CD14-positive monocyte (primary cell): ENCODE results near the gene DGKI. TPM values are rescaled to one million over a fixed set of nuclear protein-coding genes. Genes with fewer than 3 reads are reported as not detected.

ENCODE experiments used
- DNase-seq, 3 donors: peaks; one replicate each; pipeline ENCODE4 v3.0.0-alpha.2; 2011 to 2022
- H2AFZ ChIP-seq: 2 replicates; pipeline ENCODE4 v1.6.0; 2012; ENCODE audit warnings: mild to moderate bottlenecking, low read depth, low read length, inconsistent platforms; ENCODE audit not compliant: insufficient read depth, poor library complexity, severe bottlenecking
- H3K27ac ChIP-seq, 2 donors: 1 replicate in 1 of 2; 2 replicates in 1 of 2; pipeline ENCODE4 v1.5.1; 2012 to 2013; ENCODE audit warnings: low read length in 2 of 2, control low read depth in 1 of 2, inconsistent platforms in 1 of 2, low read depth in 1 of 2, mild to moderate bottlenecking in 1 of 2
- H3K27me3 ChIP-seq, 2 donors: one replicate each; pipeline versions ENCODE4 v1.6.0 to v1.6.1; 2011 to 2013; ENCODE audit warnings: low read length in 2 of 2; ENCODE audit not compliant: control insufficient read depth in 2 of 2, insufficient read depth in 2 of 2
- H3K36me3 ChIP-seq, 2 donors: replicated peaks in 1 of 2; 1 replicate in 1 of 2; 2 replicates in 1 of 2; pipeline versions ENCODE4 v1.5.1 to v1.6.1; 2012 to 2013; ENCODE audit warnings: low read length in 2 of 2, control low read depth in 1 of 2, inconsistent platforms in 1 of 2, mild to moderate bottlenecking in 1 of 2; ENCODE audit not compliant: insufficient read depth in 2 of 2, control insufficient read depth in 1 of 2
- H3K4me1 ChIP-seq, 2 donors: 1 replicate in 1 of 2; 2 replicates in 1 of 2; pipeline versions ENCODE4 v1.5.1 to v1.6.1; 2012 to 2013; ENCODE audit warnings: low read length in 2 of 2, control low read depth in 1 of 2, inconsistent platforms in 1 of 2, mild to moderate bottlenecking in 1 of 2, moderate library complexity in 1 of 2; ENCODE audit not compliant: insufficient read depth in 2 of 2, control insufficient read depth in 1 of 2
- H3K4me2 ChIP-seq: replicated peaks from 2 replicates; pipeline ENCODE3; 2012; ENCODE audit warnings: low read length, moderate library complexity, mild to moderate bottlenecking; ENCODE audit not compliant: poor library complexity, severe bottlenecking; ENCODE audit errors: extremely low read depth
- H3K4me3 ChIP-seq, 3 experiments: fragments of 200-600 bp in 1 of 3; sonication (generic) in 1 of 3; replicated peaks in 1 of 3; 1 replicate in 2 of 3; 2 replicates in 1 of 3; pipeline ENCODE4 v1.5.1; 2011 to 2013; ENCODE audit warnings: low read length in 3 of 3, mild to moderate bottlenecking in 3 of 3, control low read depth in 2 of 3, low read depth in 2 of 3, inconsistent platforms in 1 of 3, moderate library complexity in 1 of 3
- H3K79me2 ChIP-seq: 2 replicates; pipeline ENCODE4 v1.6.0; 2012; ENCODE audit warnings: mild to moderate bottlenecking, control low read depth, inconsistent platforms, low read length, moderate library complexity; ENCODE audit not compliant: insufficient read depth
- H3K9ac ChIP-seq: 2 replicates; pipeline ENCODE4 v1.6.0; 2017; ENCODE audit warnings: low read length, mild to moderate bottlenecking; ENCODE audit not compliant: insufficient read depth, poor library complexity, severe bottlenecking
- H3K9me3 ChIP-seq, 2 donors: replicated peaks in 1 of 2; 1 replicate in 1 of 2; 2 replicates in 1 of 2; pipeline versions ENCODE4 v1.5.1 to v1.6.1; 2012 to 2013; ENCODE audit warnings: low read length in 2 of 2, control low read depth in 1 of 2; ENCODE audit not compliant: control insufficient read depth in 1 of 2, insufficient read depth in 1 of 2
- H4K20me1 ChIP-seq: 2 replicates; pipeline ENCODE4 v1.6.0; 2012; ENCODE audit warnings: mild to moderate bottlenecking, low read length, control low read depth, moderate library complexity; ENCODE audit not compliant: insufficient read depth
- H3K27ac Mint-ChIP-seq, 7 donors: one replicate each; pipeline ENCODE4 v1.8.0; 2020; ENCODE audit warnings: mild to moderate bottlenecking in 7 of 7, mixed read lengths in 7 of 7, moderate library complexity in 6 of 7, inconsistent platforms in 2 of 7
- H3K27me3 Mint-ChIP-seq, 3 donors: one replicate each; pipeline ENCODE4 v1.8.0; 2021 to 2022; ENCODE audit warnings: low read depth in 3 of 3, mild to moderate bottlenecking in 3 of 3, mixed read lengths in 3 of 3, moderate library complexity in 3 of 3, inconsistent platforms in 1 of 3
- H3K36me3 Mint-ChIP-seq, 2 donors: one replicate each; pipeline ENCODE4 v1.8.0; 2020; ENCODE audit warnings: mixed read lengths in 2 of 2, inconsistent platforms in 1 of 2, mild to moderate bottlenecking in 1 of 2
- H3K4me1 Mint-ChIP-seq: one replicate; pipeline ENCODE4 v1.8.0; 2020; ENCODE audit warnings: mild to moderate bottlenecking, mixed read lengths
- H3K4me3 Mint-ChIP-seq, 2 donors: one replicate each; pipeline ENCODE4 v1.8.0; 2020; ENCODE audit warnings: mild to moderate bottlenecking in 2 of 2, mixed read lengths in 2 of 2, moderate library complexity in 1 of 2
- H3K9me3 Mint-ChIP-seq, 7 donors: one replicate each; pipeline ENCODE4 v1.8.0; 2020 to 2022; ENCODE audit warnings: mixed read lengths in 7 of 7, mild to moderate bottlenecking in 6 of 7, moderate library complexity in 6 of 7, inconsistent platforms in 2 of 7
- CTCF ChIP-seq: fragments of 200-600 bp; IDR thresholded peaks from one replicate; pipeline ENCODE4 v1.8.0; 2022; ENCODE audit warnings: antibody characterized with exemption, mild to moderate bottlenecking
- WGBS: methylation state at CpG from one replicate; pipeline ENCODE4 v1.1.5; 2013; ENCODE audit warnings: missing lambda C conversion rate; ENCODE audit not compliant: insufficient coverage; 5-methylcytosine and 5-hydroxymethylcytosine counted together
- intact Hi-C, 2 donors: fragments of 100-400 bp; cut with micrococcal nuclease; formaldehyde crosslinking; loops; one replicate each; pipeline versions ENCODE4 v1.15.0 to v1.15.1; 2023
- polyA plus RNA-seq, 3 donors: library from polyadenylated mRNA; depleted of rRNA in 1 of 3; unstranded in 2 of 3; stranded (reverse) in 1 of 3; fragments of 300-500 nt in 2 of 3; fragments of >200 nt in 1 of 3; fragmentation: Illumina TruSeq in 2 of 3; gene quantifications; 1 replicate in 2 of 3; 2 replicates in 1 of 3; pipeline ENCODE4 v1.2.3, GENCODE V29; 2012 to 2021
- small RNA-seq: library from RNA; depleted of rRNA; stranded (forward); fragments of <200 nt; gene quantifications from one replicate; pipeline ENCODE3, GENCODE V24; 2012; ENCODE audit warnings: low read depth; ENCODE audit not compliant: insufficient read length

DGKI gene
- polyA plus RNA-seq, 3 donors = not detected

DNA sequence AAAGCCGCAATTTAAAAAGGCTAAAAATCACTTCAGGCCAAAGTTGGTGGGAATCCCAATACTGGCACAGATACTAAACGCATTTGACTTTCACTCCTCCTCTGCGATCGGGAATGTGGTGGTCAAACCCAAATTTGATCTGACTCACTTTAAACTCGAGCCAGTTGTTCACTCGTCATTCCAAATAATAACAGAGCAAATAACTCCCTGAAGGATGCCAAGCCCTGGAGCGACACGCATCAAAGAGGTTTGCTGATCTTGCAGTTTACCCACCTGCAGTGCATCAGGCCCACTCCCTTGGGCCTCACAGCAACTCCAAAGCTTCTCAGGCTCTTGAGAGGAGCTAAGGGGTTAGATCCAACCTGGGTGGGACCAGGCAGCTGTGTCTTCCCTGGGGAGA is 515.4 kb downstream of the DGKI start:
- WGBS = 81% methylated on average over 8 of the region's 8 CpGs

More for the DNA sequence above, 515.4 kb downstream of the DGKI start:
- no peak overlapping the region for H3K4me2 ChIP-seq
- H3K4me1 ChIP-seq = no peaks in the 10 kb centered on the region
- no peak overlapping the region for H3K27ac ChIP-seq
- H2AFZ ChIP-seq = no peak overlapping the region
- H3K9ac ChIP-seq = no peak overlapping the region
- H4K20me1 ChIP-seq = no peaks in the 10 kb centered on the region
- no peaks in the 10 kb centered on the region for H3K27me3 Mint-ChIP-seq
- no peak overlapping the region for H3K27ac Mint-ChIP-seq
- H3K79me2 ChIP-seq = no peaks in the 10 kb centered on the region
- DNase-seq = no peak
- no peak overlapping the region for H3K4me3 ChIP-seq
- no peak for TF ChIP-seq CTCF
- H3K9me3 Mint-ChIP-seq = peaks cover 0 to 26% (median 7%) of the 10 kb centered on the region in 7 donors
- no peaks in the 10 kb centered on the region for H3K36me3 Mint-ChIP-seq
- intact Hi-C loops = no loop called here
- no peak overlapping the region for H3K4me3 Mint-ChIP-seq
- H3K9me3 ChIP-seq = peaks cover 4 to 10% of the 10 kb centered on the region in 2 donors
- no peaks in the 10 kb centered on the region for H3K4me1 Mint-ChIP-seq
- no peaks in the 10 kb centered on the region for H3K27me3 ChIP-seq
- no peaks in the 10 kb centered on the region for H3K36me3 ChIP-seq

Small RNA genes within 50 kb of the gene (small RNA-seq; reads per million reads assigned to genes)
- not detected for gene AC090498.1

Other genes starting within 250 kb of the DGKI start
- 10 to 100 TPM in 2 of 3 donors, 1 to 10 TPM in 1; 6.9 to 12.9 (median 11.9) TPM for gene CREB3L2, start 155.1 kb upstream of the DGKI start, polyA plus RNA-seq
- not detected for gene AKR1D1, start 229.5 kb upstream of the DGKI start, polyA plus RNA-seq